ENCODE measurements around the gene EXOC6B. TPM values are rescaled to one million over a fixed set of nuclear protein-coding genes. Genes with fewer than 3 reads are reported as not detected.

Gene EXOC6B
- total RNA-seq, 1 experiment from 2014 or later = 8.4 TPM

- DNase-seq (ENCODE audit: extremely low read depth, low read depth) = no peak
These were observed 426.0 kb downstream of the EXOC6B start for GRCh38 chr2:72399879-72400278.

GRCh38 chr2:72395096-72395495, 430.7 kb downstream of the EXOC6B start:
- DNase-seq (ENCODE audit: extremely low read depth, low read depth) = no peak

- no peak for DNase-seq (ENCODE audit: extremely low read depth, low read depth)
These were observed 431.2 kb downstream of the EXOC6B start for GRCh38 chr2:72394541-72395070.

GRCh38 chr2:72389447-72389846, 436.4 kb downstream of the EXOC6B start:
- DNase-seq (ENCODE audit: extremely low read depth, low read depth) = no peak

GRCh38 chr2:72388263-72388662, 437.6 kb downstream of the EXOC6B start:
- DNase-seq (ENCODE audit: extremely low read depth, low read depth) = no peak

GRCh38 chr2:72386288-72386687, 439.5 kb downstream of the EXOC6B start:
- DNase-seq (ENCODE audit: extremely low read depth, low read depth) = no peak

GRCh38 chr2:72378753-72379348, 447.0 kb downstream of the EXOC6B start:
- no peak for DNase-seq (ENCODE audit: extremely low read depth, low read depth)

GRCh38 chr2:72367530-72368225, 458.2 kb downstream of the EXOC6B start:
- peak; percentile 72 for DNase-seq (ENCODE audit: extremely low read depth, low read depth)

- DNase-seq (ENCODE audit: extremely low read depth, low read depth) = no peak
These were observed 462.4 kb downstream of the EXOC6B start for GRCh38 chr2:72363406-72363805.

- no peak for DNase-seq (ENCODE audit: extremely low read depth, low read depth)
These were observed 463.1 kb downstream of the EXOC6B start for GRCh38 chr2:72362733-72363132.

GRCh38 chr2:72361521-72361920, 464.3 kb downstream of the EXOC6B start:
- DNase-seq (ENCODE audit: extremely low read depth, low read depth) = no peak

GRCh38 chr2:72361042-72361441, 464.8 kb downstream of the EXOC6B start:
- DNase-seq (ENCODE audit: extremely low read depth, low read depth) = no peak

GRCh38 chr2:72350852-72351251, 475.0 kb downstream of the EXOC6B start:
- no peak for DNase-seq (ENCODE audit: extremely low read depth, low read depth)

GRCh38 chr2:72349016-72349415, 476.8 kb downstream of the EXOC6B start:
- no peak for DNase-seq (ENCODE audit: extremely low read depth, low read depth)

- no peak for DNase-seq (ENCODE audit: extremely low read depth, low read depth)
These were observed 478.8 kb downstream of the EXOC6B start for GRCh38 chr2:72347081-72347480.

GRCh38 chr2:72341639-72342038, 484.2 kb downstream of the EXOC6B start:
- no peak for DNase-seq (ENCODE audit: extremely low read depth, low read depth)

GRCh38 chr2:72340665-72341064, 485.2 kb downstream of the EXOC6B start:
- DNase-seq (ENCODE audit: extremely low read depth, low read depth) = no peak

- no peak for DNase-seq (ENCODE audit: extremely low read depth, low read depth)
These were observed 487.8 kb downstream of the EXOC6B start for GRCh38 chr2:72338076-72338475.

GRCh38 chr2:72332720-72333119, 493.1 kb downstream of the EXOC6B start:
- DNase-seq (ENCODE audit: extremely low read depth, low read depth) = no peak

- DNase-seq (ENCODE audit: extremely low read depth, low read depth) = no peak
These were observed 495.2 kb downstream of the EXOC6B start for GRCh38 chr2:72330652-72331051.

GRCh38 chr2:72326759-72327158, 499.1 kb downstream of the EXOC6B start:
- no peak for DNase-seq (ENCODE audit: extremely low read depth, low read depth)
